GM19035 (cell line): ENCODE measurements around the gene TMC4.
A peak's percentile ranks its signal among the peaks of the same experiment; 100 is the strongest.

Source experiments
- ATAC-seq: cut with Tn5 transposase; IDR thresholded peaks from one replicate; pipeline ENCODE4 v1.9.1; 2021; ENCODE audit not compliant: unreplicated experiment

TMC4 gene

GRCh38 chr19:54154603-54155345 lies 18.2 kb downstream of the TMC4 start:
- ATAC-seq = no peak

DNA sequence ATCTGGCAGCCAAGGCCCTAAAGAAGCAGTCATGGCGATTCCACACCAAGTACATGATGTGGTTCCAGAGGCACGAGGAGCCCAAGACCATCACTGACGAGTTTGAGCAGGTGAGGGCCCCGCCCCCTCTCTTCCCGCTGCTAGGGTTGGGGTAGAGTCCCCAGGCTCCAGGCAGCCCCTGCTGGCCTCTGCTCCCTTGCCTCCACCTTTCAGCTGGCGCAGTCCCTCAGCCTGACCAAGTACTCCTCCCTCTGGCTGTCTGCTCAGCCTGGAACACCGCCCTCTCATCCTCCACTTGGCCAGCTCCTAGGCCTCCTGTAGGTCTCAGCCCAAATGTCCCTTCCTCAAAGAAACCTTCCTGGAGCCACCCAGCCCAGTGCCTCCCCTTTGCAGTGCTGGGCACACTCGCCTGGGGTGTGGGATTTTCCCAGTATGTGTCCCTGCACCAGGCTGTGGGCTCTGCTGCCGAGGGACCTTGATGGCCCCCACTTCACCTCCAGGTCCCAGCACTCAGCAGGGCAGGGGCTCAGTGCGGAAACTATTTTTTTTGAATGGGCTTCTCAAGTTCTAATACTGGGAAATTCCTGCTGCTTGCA lies 19.1 kb downstream of the TMC4 start:
- ATAC-seq = no peak

DNA sequence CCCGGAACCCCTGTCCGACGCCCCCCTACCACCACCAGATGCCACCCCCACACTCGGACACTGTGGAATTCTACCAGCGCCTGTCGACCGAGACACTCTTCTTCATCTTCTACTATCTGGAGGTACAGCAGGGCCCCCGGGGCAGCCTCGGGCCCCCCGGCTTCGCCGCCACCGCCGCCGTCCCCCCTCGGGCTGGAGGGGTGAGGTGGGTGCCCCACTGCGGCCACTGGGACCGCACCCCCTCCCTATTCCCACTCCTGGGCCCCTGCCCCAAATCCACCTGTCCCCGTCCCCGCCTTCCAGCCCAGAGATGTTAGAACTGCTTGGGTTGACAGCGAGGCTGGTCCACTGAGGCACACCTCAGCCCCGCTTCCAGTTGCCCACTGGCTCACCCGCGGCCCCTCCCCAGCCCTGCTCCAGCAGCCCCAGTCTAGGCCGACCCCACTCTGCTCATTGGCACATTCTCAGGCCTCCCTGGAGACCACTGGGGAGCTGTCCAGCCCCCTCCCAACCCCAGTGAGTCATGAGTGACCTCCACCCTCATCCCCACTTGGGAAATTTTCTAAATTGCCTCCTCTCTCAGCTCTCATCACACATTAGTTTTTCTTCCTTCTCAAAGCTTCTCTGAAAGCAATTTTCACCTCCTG lies 20.0 kb downstream of the TMC4 start:
- ATAC-seq = no peak

DNA sequence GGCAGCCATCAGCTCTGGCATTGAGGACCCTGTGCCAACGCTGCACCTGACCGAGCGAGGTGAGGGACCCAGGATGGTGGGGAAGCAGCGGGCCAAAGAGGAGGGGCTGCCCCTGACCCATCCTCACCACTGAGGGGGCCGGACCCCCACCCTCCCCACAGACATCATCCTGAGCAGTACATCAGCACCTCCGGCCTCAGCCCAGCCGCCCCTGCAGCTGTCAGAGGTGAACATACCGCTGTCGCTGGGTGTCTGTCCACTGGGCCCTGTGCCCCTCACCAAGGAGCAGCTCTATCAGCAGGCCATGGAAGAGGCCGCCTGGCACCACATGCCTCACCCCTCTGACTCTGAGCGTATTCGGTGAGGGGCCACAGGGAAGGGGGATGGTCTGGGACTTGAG lies 20.7 kb downstream of the TMC4 start:
- ATAC-seq = no peak

DNA sequence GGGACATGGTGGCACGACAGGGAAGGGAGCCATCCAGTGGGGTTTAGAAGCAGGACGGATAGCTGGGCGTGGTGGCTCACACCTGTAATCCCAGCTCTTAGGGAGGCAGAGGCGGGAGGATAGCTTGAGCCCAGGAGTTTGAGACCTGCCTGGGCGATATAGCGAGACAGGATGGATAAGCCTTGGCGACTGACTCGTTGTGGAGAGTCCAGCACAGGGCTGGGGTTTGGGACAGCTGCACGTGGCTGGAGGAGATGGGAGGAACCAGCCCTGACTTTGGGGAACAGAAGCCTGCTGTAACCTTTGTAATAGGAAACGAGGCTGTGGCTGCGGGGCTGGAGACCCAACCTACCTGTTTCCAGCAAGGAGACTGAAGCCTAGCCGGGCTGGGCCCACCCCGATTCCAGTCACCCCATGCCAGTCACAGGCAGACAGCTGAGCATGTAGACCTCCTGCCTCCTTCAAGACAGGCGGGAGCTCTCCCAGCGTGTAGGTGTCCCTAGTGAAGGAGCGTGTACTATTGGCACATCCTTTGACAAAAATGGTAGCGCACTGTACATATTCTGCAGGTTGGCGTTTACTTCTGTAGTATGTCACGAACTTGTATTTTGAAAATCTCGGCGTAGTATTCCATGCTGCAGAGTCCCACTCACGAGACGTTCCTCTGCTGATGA lies 21.5 kb downstream of the TMC4 start:
- no peak for ATAC-seq

DNA sequence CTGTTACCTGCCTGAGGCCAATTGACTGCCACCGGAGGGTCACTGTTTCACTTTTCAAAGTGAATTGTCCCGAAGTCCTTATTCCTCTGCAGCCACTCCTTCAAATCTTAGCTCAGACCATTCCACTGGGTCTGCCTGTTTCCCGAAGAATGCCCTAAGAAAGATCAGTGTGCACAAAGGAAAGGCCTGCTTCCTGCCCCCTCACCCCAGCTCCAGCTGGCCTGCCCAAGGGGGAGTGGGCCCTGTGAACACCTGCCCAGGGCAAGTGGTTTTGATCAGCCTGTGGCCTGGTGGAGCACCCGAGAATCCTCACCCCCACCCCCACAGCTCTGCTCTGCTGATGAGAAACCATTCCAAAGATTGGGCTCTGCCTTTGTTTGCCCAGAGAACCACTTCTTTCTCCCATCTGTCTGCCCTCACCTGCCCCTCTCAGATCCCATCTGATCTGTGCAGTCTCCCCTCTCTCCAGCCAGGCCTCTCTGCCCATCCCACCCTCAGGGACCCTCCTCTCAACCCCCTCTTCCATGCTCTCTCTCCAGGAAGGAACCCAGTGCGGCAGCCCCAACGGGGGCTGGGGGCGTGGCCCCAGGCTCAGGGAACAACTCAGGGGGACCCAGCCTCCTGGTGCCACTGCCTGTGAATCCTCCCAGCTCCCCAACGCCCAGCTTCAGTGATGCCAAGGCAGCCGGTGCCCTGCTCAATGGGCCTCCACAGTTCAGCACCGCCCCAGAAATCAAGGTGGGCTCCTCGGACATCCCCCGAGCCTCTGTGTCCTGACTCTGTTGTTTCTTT lies 23.7 kb downstream of the TMC4 start:
- ATAC-seq = no peak

DNA sequence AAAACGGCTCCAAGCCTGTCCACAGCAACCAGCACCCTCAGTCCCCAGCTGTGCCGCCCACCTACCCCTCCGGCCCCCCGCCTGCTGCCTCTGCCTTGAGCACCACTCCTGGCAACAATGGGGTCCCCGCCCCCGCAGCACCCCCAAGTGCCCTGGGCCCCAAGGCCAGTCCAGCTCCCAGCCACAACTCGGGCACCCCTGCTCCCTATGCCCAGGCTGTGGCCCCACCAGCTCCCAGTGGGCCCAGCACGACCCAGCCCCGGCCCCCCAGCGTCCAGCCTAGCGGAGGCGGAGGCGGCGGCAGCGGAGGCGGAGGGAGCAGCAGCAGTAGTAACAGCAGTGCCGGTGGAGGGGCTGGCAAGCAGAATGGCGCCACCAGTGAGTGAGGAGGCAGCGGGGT lies 24.8 kb downstream of the TMC4 start:
- no peak for ATAC-seq

DNA sequence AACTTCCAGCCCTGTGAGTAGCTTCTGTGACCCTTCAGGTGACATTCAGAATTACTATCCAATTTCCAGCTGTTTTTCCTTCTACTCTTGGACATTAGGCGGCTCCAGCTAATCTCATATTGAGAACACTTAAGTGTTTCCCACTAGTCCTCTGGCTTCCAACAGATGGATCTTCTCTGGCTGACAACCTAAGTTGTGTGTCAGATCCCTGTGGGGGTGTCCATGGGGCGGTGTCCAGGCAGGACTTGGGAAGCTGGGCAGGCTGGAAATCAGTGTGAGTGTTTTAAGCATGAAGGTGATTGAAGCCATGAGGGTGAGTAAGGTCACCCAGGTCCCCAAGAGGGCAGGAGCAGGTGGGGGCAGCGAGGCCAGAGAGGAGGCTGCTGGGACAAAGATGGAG lies 25.3 kb downstream of the TMC4 start:
- ATAC-seq = no peak

DNA sequence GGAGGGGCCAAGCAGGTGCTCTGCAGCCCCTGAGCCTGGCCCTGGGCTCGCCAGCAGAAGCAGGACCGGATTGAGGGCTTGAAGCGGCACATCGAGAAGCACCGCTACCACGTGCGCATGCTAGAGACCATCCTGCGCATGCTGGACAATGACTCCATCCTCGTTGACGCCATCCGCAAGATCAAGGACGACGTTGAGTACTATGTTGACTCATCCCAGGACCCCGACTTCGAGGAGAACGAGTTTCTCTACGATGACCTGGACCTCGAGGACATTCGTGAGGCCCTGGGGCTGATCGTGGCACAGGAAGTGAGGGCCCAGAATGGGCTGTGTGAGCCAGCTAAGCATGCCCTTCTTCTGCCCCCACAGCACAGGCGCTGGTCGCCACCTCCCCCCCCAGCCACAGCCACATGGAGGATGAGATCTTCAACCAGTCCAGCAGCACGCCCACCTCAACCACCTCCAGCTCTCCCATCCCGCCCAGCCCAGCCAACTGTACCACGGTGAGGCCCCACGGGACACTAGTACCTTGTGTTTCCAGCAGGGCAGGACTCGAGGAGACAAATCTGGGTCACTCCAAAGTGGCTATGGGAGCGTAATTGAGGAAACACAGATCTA lies 27.3 kb downstream of the TMC4 start:
- ATAC-seq = no peak

GRCh38 chr19:54142166-54142780 lies 30.7 kb downstream of the TMC4 start:
- no peak for ATAC-seq

- no peak for ATAC-seq
These were observed 31.6 kb downstream of the TMC4 start for GRCh38 chr19:54141356-54141755.

DNA sequence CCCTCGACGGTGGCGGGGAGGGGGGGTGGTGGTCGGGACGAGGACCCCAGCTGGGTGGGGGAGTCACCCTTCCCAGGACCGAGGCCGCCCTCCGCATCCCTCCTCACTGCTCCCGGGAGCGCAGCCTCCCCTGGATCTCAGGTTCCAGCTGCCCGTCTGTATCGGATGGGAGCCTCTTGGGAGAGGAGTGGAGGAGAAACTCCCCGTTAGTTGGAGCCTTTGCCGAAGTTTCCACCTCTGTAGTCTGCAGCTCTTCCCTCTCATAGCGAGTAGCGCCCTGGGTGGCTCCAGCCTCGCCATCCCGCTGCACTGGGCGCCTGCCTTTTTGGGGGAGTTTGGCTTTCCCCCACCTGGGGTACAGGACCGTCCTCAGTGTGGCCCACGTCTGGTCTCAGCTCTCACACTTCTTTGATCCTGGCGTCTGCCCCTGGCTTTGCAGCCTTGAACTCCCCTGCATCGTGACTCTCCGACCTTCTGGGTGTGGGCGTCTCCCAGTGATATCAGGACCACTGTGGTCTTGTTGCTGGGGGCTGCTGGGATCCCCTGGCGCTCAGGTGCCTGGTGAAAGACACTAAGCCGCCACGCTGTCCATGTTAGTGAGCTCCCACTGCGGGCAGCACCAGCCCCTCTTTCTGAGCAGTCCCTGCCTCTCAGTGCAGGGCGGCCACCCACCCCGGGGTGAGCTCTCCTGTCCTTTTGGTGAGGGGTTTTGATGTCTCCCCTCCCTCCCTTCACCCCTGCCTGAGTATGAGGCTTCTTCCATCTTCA lies 34.3 kb downstream of the TMC4 start:
- no peak for ATAC-seq

DNA sequence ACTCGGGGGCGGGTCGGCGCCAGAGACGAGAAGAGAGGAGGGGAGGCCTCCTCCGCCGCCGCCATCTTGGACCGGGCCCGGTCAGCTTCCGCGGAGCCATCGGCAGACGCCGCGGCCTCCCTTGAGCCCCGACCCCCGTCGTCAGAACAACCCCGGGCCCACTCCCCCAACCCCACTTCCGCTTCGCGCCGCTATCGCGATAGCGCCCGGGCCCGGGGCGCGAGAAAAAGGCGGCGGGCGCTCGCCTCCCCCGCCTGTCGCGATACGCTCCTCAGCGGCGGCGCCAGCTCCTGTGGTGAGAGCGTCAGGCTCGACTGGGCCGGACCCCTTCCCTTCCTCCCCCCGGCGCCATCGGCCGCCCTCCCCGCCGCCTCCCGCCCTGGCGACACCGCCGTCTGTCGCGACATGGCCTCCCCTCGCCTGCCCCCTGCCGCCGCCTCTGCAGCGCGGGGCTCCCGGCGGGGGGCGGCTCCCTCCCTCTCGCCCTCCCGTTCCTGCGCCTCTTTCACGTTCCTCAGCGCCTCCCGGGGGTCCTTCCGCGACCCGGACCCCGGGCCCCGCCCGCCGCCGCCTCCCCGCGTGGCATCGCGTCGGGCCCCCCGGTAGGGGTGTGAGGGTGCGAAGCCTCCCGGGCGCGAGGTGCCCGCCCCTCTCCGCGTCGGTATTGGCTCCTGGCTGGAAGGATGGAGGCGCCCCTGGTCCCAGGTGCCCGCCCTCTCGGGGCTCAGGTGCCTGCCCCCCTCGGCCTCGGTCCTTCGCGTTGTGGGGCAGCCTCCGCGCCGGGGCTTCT lies 35.1 kb downstream of the TMC4 start, which contains the start of gene CNOT3:
CNOT3 (plus strand) TSS at position 64 of the 790 bp plus-strand sequence. CDS start 5,217 bp downstream, outside the sequence.
- no peak for ATAC-seq

DNA sequence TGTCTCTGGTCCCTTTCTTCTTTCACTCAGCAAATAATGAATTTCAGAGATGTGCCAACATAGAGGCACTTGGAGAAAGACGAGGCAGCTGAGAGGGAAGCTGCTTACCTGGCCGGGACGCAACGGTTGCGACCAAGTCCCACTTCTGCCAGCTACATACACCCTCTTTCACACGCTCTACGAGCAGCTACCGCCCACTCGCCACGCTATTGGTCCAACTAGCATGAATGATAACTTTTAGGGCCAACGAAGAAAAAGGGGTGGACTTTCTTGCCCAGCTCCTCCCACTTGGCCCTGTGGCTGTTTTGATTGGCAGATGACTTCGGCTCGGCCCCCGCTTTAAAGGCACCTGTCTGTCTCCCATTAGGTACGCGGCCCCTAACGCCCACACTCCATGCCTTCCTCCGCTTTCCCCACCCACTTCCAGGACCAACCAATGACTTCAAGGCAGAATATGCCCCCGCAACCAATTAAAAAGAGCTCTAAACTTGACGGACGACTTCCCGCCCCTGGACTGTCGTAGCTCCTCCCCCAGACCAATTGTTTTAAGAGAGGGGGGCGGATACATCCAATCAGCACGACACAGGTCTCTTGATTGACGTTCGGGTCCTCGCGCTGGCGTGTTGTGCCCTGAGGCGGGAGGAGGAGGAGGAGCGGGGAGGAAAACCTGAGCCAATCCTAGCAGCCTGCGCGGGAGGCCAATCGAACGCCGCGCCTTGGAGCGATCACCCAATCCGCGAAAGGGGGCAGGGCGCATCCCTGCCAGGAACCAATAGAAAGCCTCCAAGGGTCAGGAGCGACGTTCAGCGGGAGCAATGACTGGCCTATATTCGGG lies 35.9 kb downstream of the TMC4 start:
- peak; percentile 80 for ATAC-seq

GRCh38 chr19:54136086-54136863 lies 36.7 kb downstream of the TMC4 start:
- ATAC-seq = no peak

- no peak for ATAC-seq
These were observed 38.9 kb downstream of the TMC4 start for GRCh38 chr19:54133957-54134590.
